BLaER1 treated with 17β-estradiol and CSF1 and Interleukin-3, amounts not matched to agents 10 nM and 100 nM (cell line): ENCODE results near the gene ACADS.

Source experiments
- H3K27ac ChIP-seq, 11 experiments: shearing (Covaris generic); formaldehyde crosslinking; 2 replicates each; pipeline ENCODE4 v1.8.1; 2022
- H3K27me3 ChIP-seq, 11 experiments: shearing (Covaris generic); formaldehyde crosslinking; 2 replicates each; pipeline ENCODE4 v1.8.1; 2022
- H3K36me3 ChIP-seq, 11 experiments: shearing (Covaris generic); formaldehyde crosslinking; 2 replicates each; pipeline ENCODE4 v1.8.1; 2022
- H3K4me1 ChIP-seq, 10 experiments: shearing (Covaris generic); formaldehyde crosslinking; 2 replicates each; pipeline ENCODE4 v1.8.1; 2022
- H3K4me2 ChIP-seq, 11 experiments: shearing (Covaris generic); formaldehyde crosslinking; 2 replicates each; pipeline ENCODE4 v1.8.1; 2022
- H3K4me3 ChIP-seq, 10 experiments: shearing (Covaris generic); formaldehyde crosslinking; 2 replicates each; pipeline ENCODE4 v1.8.1; 2022
- H3K9ac ChIP-seq, 11 experiments: shearing (Covaris generic); formaldehyde crosslinking; 2 replicates each; pipeline ENCODE4 v1.8.1; 2022
- H3K9me3 ChIP-seq, 11 experiments: shearing (Covaris generic); formaldehyde crosslinking; replicated peaks in 1 of 11; 2 replicates each; pipeline ENCODE4 v1.8.1; 2022
- H4K20me1 ChIP-seq, 11 experiments: shearing (Covaris generic); formaldehyde crosslinking; 2 replicates each; pipeline ENCODE4 v1.8.1; 2022
- Cebpa-rat ChIP-seq, 11 experiments: shearing (Covaris generic); IDR thresholded peaks; 2 replicates each; pipeline ENCODE4 v1.8.1; 2022

ACADS gene

DNA sequence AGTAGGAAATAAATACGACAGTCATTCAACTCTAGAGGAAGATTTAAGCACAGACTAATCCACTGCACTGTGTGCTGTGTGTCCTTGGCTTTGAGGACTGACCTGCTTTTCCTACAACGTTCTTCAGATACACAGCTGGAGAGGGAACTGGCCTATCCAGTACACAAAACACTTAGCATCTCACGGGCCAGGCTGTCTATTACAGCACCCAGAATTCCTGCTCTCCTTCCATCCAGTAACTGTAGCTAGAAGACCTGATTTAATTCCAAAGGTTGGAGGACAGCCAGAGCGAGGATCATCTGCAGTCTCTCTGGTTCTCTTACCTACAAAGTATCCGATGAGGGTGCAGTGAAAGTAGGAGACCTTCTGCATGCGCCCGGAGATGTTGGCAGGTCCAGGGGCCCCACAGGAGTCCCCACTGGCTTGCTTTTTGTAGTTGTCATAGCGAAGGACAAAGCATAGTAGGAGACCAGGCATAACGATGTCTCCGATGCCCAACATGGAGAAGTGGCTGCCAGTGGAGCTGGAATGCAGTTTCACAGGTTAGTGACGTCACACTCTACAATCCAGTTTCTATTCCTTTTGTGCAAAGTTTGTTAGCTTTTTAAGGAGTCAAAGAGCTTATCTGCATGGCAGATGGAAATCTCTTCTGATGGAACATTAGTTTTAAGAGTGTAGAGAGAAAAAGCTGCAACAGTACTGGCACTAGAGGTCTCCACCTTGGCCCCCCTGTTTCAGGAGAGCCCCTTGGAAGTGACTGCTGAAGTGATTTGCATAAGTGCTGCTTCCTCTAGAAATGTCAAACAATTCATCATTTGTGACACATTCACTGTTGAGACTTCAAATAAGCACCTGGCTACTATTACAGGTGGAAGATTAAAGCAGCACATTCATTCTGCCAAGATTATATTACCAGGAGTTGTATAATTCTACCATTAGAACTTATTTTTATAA is 41.7 kb downstream of the ACADS start:
- Histone ChIP-seq H3K4me3 (no peak overlapping the region), H3K4me2 (no peak overlapping the region), H3K27ac (no peak overlapping the region), H4K20me1 (peaks cover 6 to 68% (median 26%) of the 10 kb centered on the region in 11 experiments; a peak in 17 of 22 replicates), H3K4me1 (no peaks in the 10 kb centered on the region), H3K9me3 (no peaks in the 10 kb centered on the region), H3K9ac (no peak overlapping the region), H3K27me3 (peaks cover 0 to 10% (median 0%) of the 10 kb centered on the region in 11 experiments; a peak in 6 of 22 replicates), H3K36me3 (peaks cover 77 to 100% (median 93%) of the 10 kb centered on the region in 11 experiments)
- no peak for TF ChIP-seq Cebpa-rat (IDR thresholded peaks at IDR 0.05)

DNA sequence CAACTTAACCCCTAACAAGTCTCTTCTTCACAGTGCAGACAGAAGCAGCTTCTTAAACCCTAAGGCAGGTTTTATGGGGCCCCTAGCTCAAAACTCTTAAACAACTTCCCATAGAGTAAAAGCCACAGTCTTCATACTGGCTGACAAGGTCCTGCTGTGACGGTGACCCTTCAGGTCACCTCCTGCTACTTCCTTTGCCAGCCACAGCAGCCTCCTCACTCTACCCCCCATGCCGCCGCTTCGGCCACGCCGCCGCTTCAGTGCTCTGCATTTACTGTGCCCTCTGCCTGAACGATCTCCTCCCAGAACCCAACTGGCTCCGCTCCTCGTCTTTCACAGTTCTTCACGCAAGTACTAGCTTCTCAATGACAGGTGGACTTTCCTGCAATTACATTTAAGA is 45.5 kb downstream of the ACADS start:
- peaks cover 64 to 100% (median 78%) of the 10 kb centered on the region in 11 experiments for H3K36me3 ChIP-seq
- H3K4me1 ChIP-seq, result no peaks in the 10 kb centered on the region
- no peak overlapping the region for H3K27ac ChIP-seq
- no peak overlapping the region for H3K4me3 ChIP-seq
- H3K4me2 ChIP-seq, result no peak overlapping the region
- no peak overlapping the region for H3K9ac ChIP-seq
- H3K9me3 ChIP-seq, result no peaks in the 10 kb centered on the region
- H4K20me1 ChIP-seq, result peaks cover 0 to 66% (median 33%) of the 10 kb centered on the region in 11 experiments; a peak in 13 of 22 replicates
- TF ChIP-seq Cebpa-rat (IDR thresholded peaks at IDR 0.05), result no peak
- no peaks in the 10 kb centered on the region for H3K27me3 ChIP-seq

DNA sequence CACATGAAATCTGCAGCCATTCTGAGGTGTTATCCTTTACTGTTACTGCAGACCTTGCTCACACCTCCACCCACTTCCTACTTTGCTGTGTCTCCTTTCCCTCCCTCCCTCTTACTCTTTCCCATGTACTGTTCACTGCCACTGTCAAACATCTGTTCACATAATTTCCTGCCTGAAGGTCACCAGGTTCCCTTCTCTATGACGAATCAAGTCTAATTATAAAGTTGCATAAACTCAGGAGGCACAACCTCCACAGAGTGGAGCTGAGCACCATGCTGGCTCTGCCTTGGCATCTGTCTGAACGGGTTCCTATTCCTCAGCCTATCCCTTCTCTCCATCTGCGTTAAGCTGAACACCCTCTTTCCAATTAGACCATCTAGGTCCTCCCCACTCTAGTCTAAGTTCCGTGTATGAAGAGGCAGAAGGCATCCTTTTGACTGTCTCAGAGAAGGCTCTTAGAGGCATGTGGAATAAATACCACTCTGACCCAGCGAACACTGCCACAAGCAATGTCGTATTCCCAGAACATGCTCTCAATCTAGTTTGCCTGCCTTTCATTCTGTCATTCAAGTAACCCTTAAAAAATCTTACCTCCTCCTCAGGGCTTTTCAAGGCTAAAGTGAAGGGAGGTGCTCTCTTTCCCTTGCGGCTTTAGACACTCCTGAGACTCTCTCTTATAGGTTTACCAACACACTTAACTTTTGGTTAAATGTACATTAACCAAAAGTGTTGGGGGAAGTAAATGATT is 48.7 kb downstream of the ACADS start:
- Histone ChIP-seq H3K4me1 (no peaks in the 10 kb centered on the region), H3K4me2 (no peak overlapping the region), H3K9ac (no peak overlapping the region), H3K4me3 (no peak overlapping the region), H4K20me1 (peaks cover 0 to 53% (median 17%) of the 10 kb centered on the region in 11 experiments; a peak in 12 of 22 replicates), H3K36me3 (peaks cover 45 to 99% (median 71%) of the 10 kb centered on the region in 11 experiments), H3K9me3 (no peaks in the 10 kb centered on the region), H3K27ac (no peak overlapping the region), H3K27me3 (no peaks in the 10 kb centered on the region)
- TF ChIP-seq Cebpa-rat (IDR thresholded peaks at IDR 0.05), result no peak

DNA sequence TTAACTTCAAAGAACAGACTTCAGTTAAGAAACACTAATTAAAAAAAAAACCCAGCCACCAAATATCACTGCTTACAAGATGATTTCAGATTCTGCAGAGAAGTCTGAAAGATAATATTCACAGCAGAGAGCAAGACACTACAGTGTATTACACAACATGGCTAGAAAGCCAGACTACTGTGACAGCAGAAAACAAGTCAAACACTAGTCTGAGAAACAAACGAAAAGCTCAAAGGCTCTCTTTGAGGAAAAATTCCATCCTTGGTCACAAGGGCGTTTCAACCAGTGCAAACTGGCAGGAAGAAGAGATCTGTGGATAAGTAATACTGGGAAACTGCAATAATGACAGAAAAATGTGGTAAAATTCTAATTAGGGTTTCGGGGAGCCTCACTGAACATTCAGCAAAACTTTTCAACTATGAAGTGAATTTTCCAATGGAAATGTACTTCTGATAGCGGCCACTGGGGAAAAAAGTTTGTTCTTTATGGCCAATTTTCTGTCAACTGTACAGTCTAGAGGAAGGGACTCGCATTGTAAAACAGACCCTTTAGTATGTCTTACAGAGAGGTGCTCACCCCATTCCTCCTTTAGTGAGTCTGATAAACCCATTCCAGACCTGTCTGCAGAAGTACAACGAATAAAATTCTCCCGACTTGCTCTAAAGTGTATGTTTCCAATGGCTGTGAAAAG is 50.4 kb downstream of the ACADS start:
- no peaks in the 10 kb centered on the region for H3K4me1 ChIP-seq
- no peak for TF ChIP-seq Cebpa-rat (IDR thresholded peaks at IDR 0.05)
- H3K9me3 ChIP-seq, result no peaks in the 10 kb centered on the region
- no peak overlapping the region for H3K27ac ChIP-seq
- no peak overlapping the region for H3K4me2 ChIP-seq
- no peaks in the 10 kb centered on the region for H3K27me3 ChIP-seq
- H3K9ac ChIP-seq, result no peak overlapping the region
- peaks cover 0 to 56% (median 17%) of the 10 kb centered on the region in 11 experiments; a peak in 11 of 22 replicates for H4K20me1 ChIP-seq
- H3K4me3 ChIP-seq, result no peak overlapping the region
- peaks cover 55 to 99% (median 77%) of the 10 kb centered on the region in 11 experiments for H3K36me3 ChIP-seq

DNA sequence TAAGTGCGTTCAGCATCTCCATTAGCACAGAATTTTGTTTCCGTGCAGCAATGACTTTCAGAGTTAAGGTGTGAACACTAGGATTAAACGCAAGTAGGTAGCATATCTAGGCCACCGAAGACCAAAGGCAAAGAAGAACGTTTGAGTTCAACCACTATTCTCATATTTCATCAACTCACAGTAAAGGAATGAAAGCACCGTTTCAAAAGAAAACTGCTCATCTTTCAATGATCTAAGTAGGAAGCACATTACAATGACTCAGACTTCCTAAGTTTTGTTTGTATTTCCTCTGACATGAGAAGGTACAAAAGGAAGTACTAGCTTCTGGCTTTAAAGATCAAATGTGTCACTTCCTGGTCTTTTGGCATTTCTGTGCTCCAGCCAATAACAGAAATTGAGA is 57.6 kb downstream of the ACADS start:
- Histone ChIP-seq H3K4me2 (peak overlapping the region in 9 of 11 experiments; percentile 21 to 58 (median 39); a peak in 16 of 22 replicates), H3K27ac (peak overlapping the region in 3 of 11 experiments; percentile 22 to 38 (median 30); a peak in 3 of 22 replicates), H3K27me3 (no peaks in the 10 kb centered on the region), H3K9ac (no peak overlapping the region), H4K20me1 (peaks cover 0 to 63% (median 0%) of the 10 kb centered on the region in 11 experiments; a peak in 7 of 22 replicates), H3K36me3 (peaks cover 37 to 84% (median 63%) of the 10 kb centered on the region in 11 experiments), H3K9me3 (no peaks in the 10 kb centered on the region), H3K4me3 (no peak overlapping the region), H3K4me1 (peaks cover 5 to 16% (median 12%) of the 10 kb centered on the region in 10 experiments; a peak in 16 of 20 replicates)
- TF ChIP-seq Cebpa-rat (IDR thresholded peaks at IDR 0.05), result no peak

DNA sequence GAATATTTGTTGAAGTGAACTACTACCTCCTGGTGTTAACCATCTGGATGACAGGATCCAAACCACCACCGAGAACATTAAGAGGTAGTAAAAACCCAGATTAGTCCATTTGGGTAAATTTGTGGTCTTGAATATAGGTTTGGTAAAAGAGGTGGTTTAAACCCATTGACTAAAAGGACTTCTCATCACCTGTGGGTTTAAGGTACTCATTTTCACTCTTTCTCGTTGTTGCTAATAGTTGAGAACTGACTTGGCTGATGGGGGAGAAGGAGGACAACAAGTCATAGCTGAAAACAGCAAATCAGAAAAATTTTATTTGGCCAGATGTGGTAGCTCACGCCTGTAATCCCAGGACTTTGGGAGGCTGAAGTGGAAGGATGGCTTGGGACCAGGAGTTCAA is 59.2 kb downstream of the ACADS start:
- Histone ChIP-seq H3K4me2 (no peak overlapping the region), H3K4me1 (peaks cover 5 to 16% (median 12%) of the 10 kb centered on the region in 10 experiments; a peak in 16 of 20 replicates), H3K36me3 (peaks cover 31 to 82% (median 53%) of the 10 kb centered on the region in 11 experiments), H3K27me3 (no peaks in the 10 kb centered on the region), H3K9ac (no peak overlapping the region), H3K27ac (no peak overlapping the region), H3K4me3 (no peak overlapping the region), H3K9me3 (no peaks in the 10 kb centered on the region), H4K20me1 (peaks cover 0 to 66% (median 0%) of the 10 kb centered on the region in 11 experiments; a peak in 6 of 22 replicates)
- no peak for TF ChIP-seq Cebpa-rat (IDR thresholded peaks at IDR 0.05)

DNA sequence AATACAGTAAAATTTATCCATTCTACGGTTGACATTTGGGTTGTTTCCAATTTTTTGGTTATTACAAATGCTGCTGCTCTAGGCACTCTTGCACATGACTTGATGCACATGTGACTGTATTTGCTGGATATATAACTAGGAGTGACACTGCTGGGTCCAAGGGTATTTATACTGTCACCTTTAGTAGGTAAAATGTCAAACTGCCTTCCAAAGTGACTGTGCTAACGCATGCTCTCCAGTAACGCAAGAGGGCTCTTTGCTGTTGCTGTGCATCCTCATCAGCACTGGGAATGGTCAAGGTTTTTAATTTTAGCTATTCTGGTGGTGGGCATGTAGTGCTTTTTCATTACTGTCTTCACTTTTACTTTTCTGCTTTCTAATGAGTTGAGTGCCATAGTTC is 62.3 kb downstream of the ACADS start:
- Histone ChIP-seq H3K36me3 (peaks cover 9 to 71% (median 35%) of the 10 kb centered on the region in 11 experiments; a peak in 21 of 22 replicates), H4K20me1 (peaks cover 0 to 91% (median 0%) of the 10 kb centered on the region in 11 experiments; a peak in 6 of 22 replicates), H3K27ac (no peak overlapping the region), H3K4me3 (no peak overlapping the region), H3K4me1 (peaks cover 4 to 19% (median 11%) of the 10 kb centered on the region in 10 experiments; a peak in 17 of 20 replicates), H3K9me3 (no peaks in the 10 kb centered on the region; a peak in 1 of 22 replicates), H3K4me2 (no peak overlapping the region), H3K27me3 (no peaks in the 10 kb centered on the region), H3K9ac (no peak overlapping the region)
- TF ChIP-seq Cebpa-rat (IDR thresholded peaks at IDR 0.05), result no peak
